HEK293 (cell line): ENCODE measurements around the gene DUSP1.

Experiments used
- BCL11A ChIP-seq: fragments of 450-650 bp; formaldehyde crosslinking; IDR thresholded peaks from 2 replicates; pipeline ENCODE4 v1.5.1; 2016; ENCODE audit warnings: low read depth, missing biosample characterization, missing genetic modification characterization
- EGR2 ChIP-seq: fragments of 450-650 bp; formaldehyde crosslinking; IDR thresholded peaks from 2 replicates; pipeline ENCODE4 v1.5.1; 2016; ENCODE audit warnings: low read depth, missing biosample characterization, missing genetic modification characterization
- MEIS1 ChIP-seq: sonication (generic); formaldehyde crosslinking; IDR thresholded peaks from 2 replicates; pipeline ENCODE4 v1.8.1; 2022; ENCODE audit warnings: missing genetic modification reagents, mild to moderate bottlenecking, borderline replicate concordance
- REPIN1 ChIP-seq: fragments of 450-650 bp; formaldehyde crosslinking; IDR thresholded peaks from 2 replicates; pipeline ENCODE4 v1.5.1; 2017; ENCODE audit warnings: missing biosample characterization, missing genetic modification characterization, low read depth
- SCRT2 ChIP-seq: fragments of 450-650 bp; formaldehyde crosslinking; IDR thresholded peaks from 2 replicates; pipeline ENCODE4 v1.5.1; 2016; ENCODE audit warnings: missing biosample characterization, missing genetic modification characterization
- YY2 ChIP-seq: fragments of 450-650 bp; formaldehyde crosslinking; IDR thresholded peaks from 2 replicates; pipeline ENCODE4 v1.5.1; 2016; ENCODE audit warnings: missing biosample characterization, missing genetic modification characterization
- ZBTB20 ChIP-seq: fragments of 450-650 bp; formaldehyde crosslinking; IDR thresholded peaks from 2 replicates; pipeline ENCODE4 v1.5.1; 2016; ENCODE audit warnings: missing biosample characterization, missing genetic modification characterization
- ZBTB21 ChIP-seq: fragments of 450-650 bp; formaldehyde crosslinking; IDR thresholded peaks from 2 replicates; pipeline ENCODE4 v1.5.1; 2017; ENCODE audit warnings: missing biosample characterization, missing genetic modification characterization
- ZFHX2 ChIP-seq: fragments of 450-650 bp; formaldehyde crosslinking; conservative IDR thresholded peaks from 2 replicates; pipeline ENCODE4 v1.5.1; 2016; ENCODE audit warnings: missing biosample characterization, missing genetic modification characterization
- ZNF140 ChIP-seq: fragments of 450-650 bp; formaldehyde crosslinking; IDR thresholded peaks from 2 replicates; pipeline ENCODE4 v1.5.1; 2016; ENCODE audit warnings: missing biosample characterization, missing genetic modification characterization
- ZNF157 ChIP-seq: fragments of 450-650 bp; formaldehyde crosslinking; IDR thresholded peaks from 2 replicates; pipeline ENCODE4 v1.5.1; 2016; ENCODE audit warnings: missing biosample characterization, missing genetic modification characterization
- ZNF23 ChIP-seq: fragments of 450-650 bp; formaldehyde crosslinking; IDR thresholded peaks from 2 replicates; pipeline ENCODE4 v1.5.1; 2016; ENCODE audit warnings: missing biosample characterization, missing genetic modification characterization, borderline replicate concordance
- ZNF239 ChIP-seq: fragments of 450-650 bp; formaldehyde crosslinking; IDR thresholded peaks from 2 replicates; pipeline ENCODE4 v1.5.1; 2016; ENCODE audit warnings: missing biosample characterization, missing genetic modification characterization
- ZNF280C ChIP-seq: fragments of 450-650 bp; formaldehyde crosslinking; IDR thresholded peaks from 2 replicates; pipeline ENCODE4 v1.5.1; 2016; ENCODE audit warnings: missing biosample characterization, missing genetic modification characterization
- ZNF335 ChIP-seq: fragments of 450-650 bp; formaldehyde crosslinking; conservative IDR thresholded peaks from 2 replicates; pipeline ENCODE4 v1.5.1; 2016; ENCODE audit warnings: missing biosample characterization, missing genetic modification characterization
- ZNF341 ChIP-seq: fragments of 450-650 bp; formaldehyde crosslinking; IDR thresholded peaks from 2 replicates; pipeline ENCODE4; 2016; ENCODE audit warnings: low read depth, missing biosample characterization, missing genetic modification characterization
- ZNF404 ChIP-seq: fragments of 450-650 bp; formaldehyde crosslinking; IDR thresholded peaks from 2 replicates; pipeline ENCODE4 v1.5.1; 2017; ENCODE audit warnings: missing biosample characterization, missing genetic modification characterization
- ZNF449 ChIP-seq: fragments of 450-650 bp; formaldehyde crosslinking; IDR thresholded peaks from 2 replicates; pipeline ENCODE4 v1.5.1; 2017; ENCODE audit warnings: missing biosample characterization, mild to moderate bottlenecking, missing genetic modification characterization, moderate library complexity
- ZNF514 ChIP-seq: fragments of 450-650 bp; formaldehyde crosslinking; IDR thresholded peaks from 2 replicates; pipeline ENCODE4 v1.5.1; 2016; ENCODE audit warnings: missing biosample characterization, missing genetic modification characterization
- ZNF639 ChIP-seq: fragments of 450-650 bp; formaldehyde crosslinking; IDR thresholded peaks from 2 replicates; pipeline ENCODE4 v1.5.1; 2016; ENCODE audit warnings: missing biosample characterization, missing genetic modification characterization
- ZNF670 ChIP-seq: fragments of 450-650 bp; formaldehyde crosslinking; IDR thresholded peaks from 2 replicates; pipeline ENCODE4 v1.5.1; 2016; ENCODE audit warnings: missing biosample characterization, missing genetic modification characterization, low read depth
- ZNF707 ChIP-seq: fragments of 450-650 bp; formaldehyde crosslinking; IDR thresholded peaks from 2 replicates; pipeline ENCODE4 v1.5.1; 2016; ENCODE audit warnings: missing biosample characterization, missing genetic modification characterization
- TF ChIP-seq, protein P1 (sequence below): fragments of 450-650 bp; formaldehyde crosslinking; IDR thresholded peaks from 2 replicates; pipeline ENCODE4 v1.5.1; 2016; ENCODE audit warnings: missing biosample characterization, missing genetic modification characterization

Gene DUSP1

GRCh38 chr5:172772112-172772906 is 1.3 kb upstream of the DUSP1 start (continued):
- no peak; the same call in 1 of the 2 replicates for TF ChIP-seq REPIN1 (tag by site-specific recombination)
- TF ChIP-seq ZBTB20 (tag by site-specific recombination) = peak; percentile 75
- peak; percentile 60; the same call in 1 of the 2 replicates for TF ChIP-seq ZNF341 (tag by site-specific recombination)
- no peak; the same call in 1 of the 2 replicates for TF ChIP-seq BCL11A (tag by site-specific recombination)
- no peak for TF ChIP-seq EGR2 (tag by site-specific recombination)
- no peak for TF ChIP-seq ZNF23 (tag by site-specific recombination)
- peak; percentile 70; the same call in 1 of the 2 replicates for TF ChIP-seq ZBTB21
- TF ChIP-seq ZFHX2 (tag by site-specific recombination) = peak; percentile 19; the same call in 1 of the 2 replicates
- no peak for TF ChIP-seq ZNF404 (tag by site-specific recombination)
- TF ChIP-seq ZNF707 (tag by site-specific recombination) = no peak; the same call in 1 of the 2 replicates
- TF ChIP-seq ZNF670 (tag by site-specific recombination) = no peak
- no peak for TF ChIP-seq MEIS1 (CRISPR knock-in tag)
- peak; percentile 31; the same call in 1 of the 2 replicates for TF ChIP-seq ZNF449 (tag by site-specific recombination)
- no peak for TF ChIP-seq ZNF514 (tag by site-specific recombination)
- TF ChIP-seq YY2 (tag by site-specific recombination) = no peak
- TF ChIP-seq ZNF157 = no peak
- TF ChIP-seq ZNF140 = no peak
- TF ChIP-seq ZNF280C (tag by site-specific recombination) = no peak
- TF ChIP-seq, protein P1, sequence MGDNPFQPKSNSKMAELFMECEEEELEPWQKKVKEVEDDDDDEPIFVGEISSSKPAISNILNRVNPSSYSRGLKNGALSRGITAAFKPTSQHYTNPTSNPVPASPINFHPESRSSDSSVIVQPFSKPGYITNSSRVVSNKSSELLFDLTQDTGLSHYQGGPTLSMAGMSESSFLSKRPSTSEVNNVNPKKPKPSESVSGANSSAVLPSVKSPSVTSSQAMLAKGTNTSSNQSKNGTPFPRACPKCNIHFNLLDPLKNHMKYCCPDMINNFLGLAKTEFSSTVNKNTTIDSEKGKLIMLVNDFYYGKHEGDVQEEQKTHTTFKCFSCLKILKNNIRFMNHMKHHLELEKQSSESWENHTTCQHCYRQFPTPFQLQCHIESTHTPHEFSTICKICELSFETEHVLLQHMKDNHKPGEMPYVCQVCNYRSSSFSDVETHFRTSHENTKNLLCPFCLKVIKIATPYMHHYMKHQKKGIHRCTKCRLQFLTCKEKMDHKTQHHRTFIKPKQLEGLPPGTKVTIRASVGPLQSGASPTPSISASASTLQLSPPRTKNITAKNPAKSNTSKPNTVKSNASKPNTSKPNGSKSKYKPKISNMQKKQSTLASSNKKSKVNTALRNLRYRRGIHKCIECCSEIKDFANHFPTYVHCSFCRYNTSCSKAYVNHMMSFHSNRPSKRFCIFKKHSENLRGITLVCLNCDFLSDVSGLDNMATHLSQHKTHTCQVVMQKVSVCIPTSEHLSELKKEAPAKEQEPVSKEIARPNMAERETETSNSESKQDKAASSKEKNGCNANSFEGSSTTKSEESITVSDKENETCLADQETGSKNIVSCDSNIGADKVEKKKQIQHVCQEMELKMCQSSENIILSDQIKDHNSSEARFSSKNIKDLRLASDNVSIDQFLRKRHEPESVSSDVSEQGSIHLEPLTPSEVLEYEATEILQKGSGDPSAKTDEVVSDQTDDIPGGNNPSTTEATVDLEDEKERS (tag by site-specific recombination) = no peak
- no peak for TF ChIP-seq ZNF239 (tag by site-specific recombination)
- TF ChIP-seq ZNF335 (tag by site-specific recombination) = peak; percentile 97
- TF ChIP-seq SCRT2 (tag by site-specific recombination) = no peak
- TF ChIP-seq ZNF639 (tag by site-specific recombination) = peak; percentile 71
